Fibroblast of lung (primary cell): ENCODE data around the gene ARL10.

Experiments used
- CTCF ChIP-seq, 2 donors: IDR thresholded peaks in 1 of 2; conservative IDR thresholded peaks in 1 of 2; 1 replicate in 1 of 2; 2 replicates in 1 of 2; pipeline ENCODE4 v1.5.1; 2011 to 2012; ENCODE audit warnings: low read length in 2 of 2, control low read depth in 1 of 2, inconsistent platforms in 1 of 2, low read depth in 1 of 2, mild to moderate bottlenecking in 1 of 2
- EZH2 ChIP-seq: IDR thresholded peaks from 2 replicates; pipeline ENCODE4 v1.5.1; 2012; ENCODE audit warnings: low read length, control low read depth, mild to moderate bottlenecking; ENCODE audit errors: missing control alignments

GRCh38 chr5:176362233-176362490, 3.1 kb upstream of the ARL10 start:
- TF ChIP-seq CTCF (conservative IDR thresholded peaks at IDR 0.05 in 1 of 2, IDR thresholded peaks at IDR 0.05 in 1 of 2; ENCODE audit: low read depth in 1 of 2, low read length in 2 of 2) (no peak), EZH2 (no peak)
